NCI-H524 treated with DMSO at 0.1 percent for 48 hours (cell line): ENCODE data around the gene DNAJC17.

Experiments used
- DNase-seq: peaks from one replicate; lab custom pipeline; 2025; lab: John Stamatoyannopoulos, UW

DNAJC17 gene

GRCh38 chr15:40739854-40740253 is 67.4 kb downstream of the DNAJC17 start:
- no peak for DNase-seq

- DNase-seq: no peak
Observed at GRCh38 chr15:40739047-40739446, 68.2 kb downstream of the DNAJC17 start.

GRCh38 chr15:40737048-40737447 is 70.2 kb downstream of the DNAJC17 start:
- DNase-seq: no peak

GRCh38 chr15:40736575-40736974 is 70.7 kb downstream of the DNAJC17 start:
- DNase-seq: no peak

- no peak for DNase-seq
Observed at GRCh38 chr15:40731034-40731433, 76.2 kb downstream of the DNAJC17 start.

- DNase-seq: no peak
Observed at GRCh38 chr15:40723919-40724318, 83.4 kb downstream of the DNAJC17 start.

GRCh38 chr15:40722934-40723333 is 84.3 kb downstream of the DNAJC17 start:
- no peak for DNase-seq

GRCh38 chr15:40722354-40722753 is 84.9 kb downstream of the DNAJC17 start:
- no peak for DNase-seq

GRCh38 chr15:40721701-40722100 is 85.6 kb downstream of the DNAJC17 start:
- no peak for DNase-seq

- DNase-seq: no peak
Observed at GRCh38 chr15:40716165-40716564, 91.1 kb downstream of the DNAJC17 start.
